T-cell (primary cell): ENCODE measurements around the gene STYXL1. TPM values are rescaled to one million over a fixed set of nuclear protein-coding genes. Genes with fewer than 3 reads are reported as not detected.

Experiments used
- ATAC-seq, 4 experiments: fragments of 200-7000 bp in 3 of 4; fragments of 150-1000 bp in 1 of 4; cut with Tn5 transposase; replicated peaks in 1 of 4; 1 replicate in 3 of 4; 2 replicates in 1 of 4; pipeline ENCODE4 v1.10.0; 2021; ENCODE audit warnings: moderate library complexity in 3 of 4, mild to moderate bottlenecking in 2 of 4, moderate number of reproducible peaks in 1 of 4
- CTCF ChIA-PET, 2 donors: fragments of 300-600 bp; sonication (Branson Sonifier 250); formaldehyde crosslinking; loops; one replicate each; lab custom pipeline; 2022; ENCODE audit warnings: antibody characterized with exemption in 2 of 2; lab: Charles Lee
- POLR2A ChIA-PET, 2 donors: fragments of 300-600 bp; sonication (Branson Sonifier 250); formaldehyde crosslinking; loops; one replicate each; lab custom pipeline; 2022; ENCODE audit warnings: antibody characterized with exemption in 2 of 2; lab: Charles Lee
- DNase-seq, 35 experiments: peaks; one replicate each; pipeline versions ENCODE4 v3.0.0 to v3.0.0-alpha.2; 2013 to 2023
- H3K27ac ChIP-seq: one replicate; pipeline ENCODE4 v1.5.1; 2013; ENCODE audit warnings: low read length
- H3K27me3 ChIP-seq, 2 experiments: replicated peaks in 1 of 2; 1 replicate in 1 of 2; 2 replicates in 1 of 2; pipeline versions ENCODE4 v1.6.1 to v1.7.0; 2013; ENCODE audit warnings: low read length in 1 of 2, mixed read lengths in 1 of 2; ENCODE audit not compliant: control insufficient read depth in 2 of 2, insufficient read depth in 2 of 2; ENCODE audit errors: extremely low read depth in 1 of 2
- H3K36me3 ChIP-seq, 2 donors: 1 replicate in 1 of 2; 2 replicates in 1 of 2; pipeline versions ENCODE4 v1.6.1 to v1.7.0; 2013; ENCODE audit warnings: low read length in 1 of 2; ENCODE audit not compliant: control insufficient read depth in 2 of 2, insufficient read depth in 1 of 2; ENCODE audit errors: extremely low read depth in 1 of 2
- H3K4me1 ChIP-seq, 2 experiments: 1 replicate in 1 of 2; 2 replicates in 1 of 2; pipeline versions ENCODE4 v1.6.1 to v1.7.0; 2013; ENCODE audit warnings: low read length in 2 of 2, mixed read lengths in 1 of 2; ENCODE audit not compliant: insufficient read depth in 2 of 2, control insufficient read depth in 1 of 2; ENCODE audit errors: extremely low read depth in 1 of 2
- H3K4me3 ChIP-seq, 2 donors: 1 replicate in 1 of 2; 2 replicates in 1 of 2; pipeline versions ENCODE4 v1.5.1 to v1.7.0; 2013; ENCODE audit warnings: mild to moderate bottlenecking in 2 of 2, low read length in 1 of 2, moderate library complexity in 1 of 2; ENCODE audit not compliant: control insufficient read depth in 1 of 2; ENCODE audit errors: extremely low read depth in 1 of 2
- H3K9me3 ChIP-seq: 2 replicates; pipeline ENCODE4 v1.7.0; 2013
- H3K27ac Mint-ChIP-seq, 2 donors: one replicate each; pipeline ENCODE4 v1.8.0; 2020 to 2021; ENCODE audit warnings: mild to moderate bottlenecking in 2 of 2, mixed read lengths in 2 of 2
- H3K27me3 Mint-ChIP-seq, 2 donors: one replicate each; pipeline ENCODE4 v1.8.0; 2021 to 2022; ENCODE audit warnings: mixed read lengths in 2 of 2
- H3K36me3 Mint-ChIP-seq: one replicate; pipeline ENCODE4 v1.8.0; 2021; ENCODE audit warnings: mixed read lengths
- H3K4me1 Mint-ChIP-seq, 3 donors: one replicate each; pipeline ENCODE4 v1.8.0; 2020 to 2022; ENCODE audit warnings: mixed read lengths in 3 of 3, mild to moderate bottlenecking in 1 of 3
- H3K4me3 Mint-ChIP-seq, 3 donors: one replicate each; pipeline ENCODE4 v1.8.0; 2020 to 2022; ENCODE audit warnings: mild to moderate bottlenecking in 3 of 3, mixed read lengths in 3 of 3, moderate library complexity in 3 of 3
- H3K9me3 Mint-ChIP-seq, 3 donors: one replicate each; pipeline ENCODE4 v1.8.0; 2020 to 2022; ENCODE audit warnings: mixed read lengths in 3 of 3
- WGBS: methylation state at CpG from one replicate; pipeline ENCODE4 v1.1.5; 2013; ENCODE audit warnings: missing lambda C conversion rate; ENCODE audit not compliant: insufficient coverage; 5-methylcytosine and 5-hydroxymethylcytosine counted together
- total RNA-seq, 35 experiments: library from RNA in 6 of 35; stranded (reverse) in 6 of 35; fragments of 120-200 nt in 1 of 35; gene quantifications; one replicate each; pipeline versions ENCODE4 v1.2.1 to v1.2.4 and lab custom pipeline; 2013 to 2026

Gene STYXL1
- total RNA-seq, 5 donors from 2014 or later (not counting 1 experiment from before 2014, with no cell fraction given): 12.9 to 21.9 (median 18.9) TPM

DNA sequence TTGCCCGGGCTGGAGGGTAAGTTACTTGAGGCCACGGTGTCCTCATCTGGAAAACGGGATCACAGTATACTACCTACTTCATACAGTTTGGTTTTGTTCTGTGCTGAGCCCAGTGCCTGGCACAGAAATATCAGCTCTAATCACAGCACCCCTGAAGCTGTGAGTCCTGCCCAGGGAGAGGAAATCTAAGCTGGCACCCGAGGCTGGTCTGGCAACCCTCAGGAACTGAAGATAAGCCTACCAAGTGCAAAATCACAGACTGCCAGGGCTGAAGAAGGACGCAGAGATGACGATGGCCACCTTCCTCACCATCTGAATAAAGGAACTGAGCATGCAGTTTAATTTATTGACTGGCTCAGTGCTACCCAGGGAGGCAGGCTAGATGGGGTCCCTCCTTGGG, 45.7 kb downstream of the STYXL1 start:
- Histone ChIP-seq H3K4me3 (no peak overlapping the region), H3K9me3 (no peaks in the 10 kb centered on the region), H3K36me3 (peaks cover 10 to 13% of the 10 kb centered on the region in 2 donors), H3K27me3 (no peaks in the 10 kb centered on the region), H3K4me1 (peaks cover 0 to 3% of the 10 kb centered on the region in 2 experiments), H3K27ac (no peak overlapping the region)
- no peaks in the 10 kb centered on the region for H3K27me3 Mint-ChIP-seq
- peaks cover 14% of the 10 kb centered on the region for H3K36me3 Mint-ChIP-seq
- no peak for ATAC-seq
- H3K4me1 Mint-ChIP-seq: peaks cover 7 to 12% (median 10%) of the 10 kb centered on the region in 3 donors
- POLR2A ChIA-PET: no interaction called here
- DNase-seq: no peak
- no peak overlapping the region for H3K27ac Mint-ChIP-seq
- no peaks in the 10 kb centered on the region for H3K9me3 Mint-ChIP-seq
- 100% methylated on average over 1 of the region's 6 CpGs for WGBS
- CTCF ChIA-PET: no interaction called here
- no peak overlapping the region for H3K4me3 Mint-ChIP-seq

DNA sequence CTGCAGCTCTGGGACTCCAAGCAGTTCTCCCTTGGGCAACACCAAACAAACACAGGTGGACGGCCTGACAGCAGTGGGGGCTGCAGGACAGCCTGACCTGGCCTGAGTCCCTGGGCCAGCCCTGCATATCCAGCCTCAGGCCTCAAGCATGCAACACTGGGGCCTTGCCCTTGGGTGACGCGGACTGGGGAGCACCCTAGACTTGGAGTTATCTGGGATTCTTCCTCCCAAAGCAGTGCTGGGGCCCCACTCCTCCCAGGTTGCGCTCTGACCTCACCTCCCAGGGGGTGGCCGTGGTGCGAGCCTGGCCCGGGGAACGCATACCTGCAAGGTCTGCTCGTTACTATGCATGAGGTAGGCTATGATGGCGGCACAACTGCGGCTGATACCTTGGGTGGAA, 47.2 kb downstream of the STYXL1 start:
- no peaks in the 10 kb centered on the region for H3K9me3 ChIP-seq
- H3K27me3 ChIP-seq: no peaks in the 10 kb centered on the region
- H3K36me3 ChIP-seq: peaks cover 10 to 13% of the 10 kb centered on the region in 2 donors
- 97% methylated on average over 11 of the region's 11 CpGs for whole genome bisulfite sequencing
- CTCF ChIA-PET: no interaction called here
- no peak overlapping the region for H3K27ac ChIP-seq
- POLR2A ChIA-PET: no interaction called here
- no peak overlapping the region for H3K4me3 ChIP-seq
- no peaks in the 10 kb centered on the region for H3K27me3 Mint-ChIP-seq
- no peak for ATAC-seq
- DNase-seq: no peak
- H3K27ac Mint-ChIP-seq: no peak overlapping the region
- peaks cover 21% of the 10 kb centered on the region for H3K36me3 Mint-ChIP-seq
- peaks cover 16 to 23% (median 22%) of the 10 kb centered on the region in 3 donors for H3K4me1 Mint-ChIP-seq
- H3K4me1 ChIP-seq: peaks cover 0 to 5% of the 10 kb centered on the region in 2 experiments
- no peaks in the 10 kb centered on the region for H3K9me3 Mint-ChIP-seq
- no peak overlapping the region for H3K4me3 Mint-ChIP-seq

DNA sequence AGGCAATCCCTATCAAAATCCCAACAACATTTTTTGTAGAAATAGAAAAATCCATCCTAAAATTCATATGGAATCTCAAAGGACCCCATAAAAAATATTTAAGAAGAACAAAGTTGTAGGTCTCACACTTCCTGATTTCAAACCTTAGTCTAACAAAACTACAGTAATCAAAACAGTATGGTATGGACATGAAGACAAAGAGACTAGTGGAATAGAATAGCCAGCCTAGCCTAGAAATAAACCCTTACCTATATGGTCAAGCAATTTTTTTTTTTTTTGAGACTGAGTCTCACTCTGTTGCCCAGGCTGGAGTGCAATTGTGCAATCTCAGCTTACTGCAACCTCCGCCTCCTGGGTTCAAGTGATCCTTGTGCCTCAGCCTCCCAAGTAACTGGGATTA, 49.8 kb downstream of the STYXL1 start:
- Histone ChIP-seq H3K27ac (no peak overlapping the region), H3K36me3 (peaks cover 7 to 8% of the 10 kb centered on the region in 2 donors), H3K9me3 (no peaks in the 10 kb centered on the region), H3K27me3 (no peaks in the 10 kb centered on the region), H3K4me1 (peaks cover 2 to 26% of the 10 kb centered on the region in 2 experiments), H3K4me3 (no peak overlapping the region)
- Mint-ChIP-seq H3K4me1 (peaks cover 23 to 32% (median 30%) of the 10 kb centered on the region in 3 donors), H3K27me3 (no peaks in the 10 kb centered on the region), H3K36me3 (peaks cover 10% of the 10 kb centered on the region), H3K9me3 (no peaks in the 10 kb centered on the region), H3K4me3 (no peak overlapping the region), H3K27ac (no peak overlapping the region)
- WGBS: 100% methylated on average over 1 of the region's 1 CpG
- CTCF ChIA-PET: interaction anchor here (1.4 to 1.6 kb wide), 2 partner anchors 22 kb away, joined by 4 to 5 read pairs; no protein-coding TSS in a partner anchor
- DNase-seq (no peak), ATAC-seq (no peak)
- POLR2A ChIA-PET: no interaction called here

DNA sequence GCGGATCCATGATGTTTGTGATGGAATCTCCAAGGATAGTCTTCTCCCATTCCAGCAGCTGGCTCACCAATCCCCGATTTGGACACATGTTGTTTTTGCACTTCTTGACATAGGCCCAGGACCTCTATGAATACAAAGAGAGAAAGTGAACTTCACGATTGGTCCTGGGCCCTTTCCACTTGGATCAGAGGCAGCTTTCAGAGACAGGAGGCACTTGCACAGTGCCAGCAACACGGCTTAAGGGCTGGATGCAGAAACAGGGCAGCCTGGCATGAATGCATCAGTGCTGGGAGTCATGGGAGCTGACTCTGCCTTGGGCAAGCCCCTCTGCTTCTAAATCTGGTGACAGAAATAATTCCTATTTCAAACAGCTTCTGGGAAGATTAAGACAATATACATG, 51.3 kb downstream of the STYXL1 start:
- POLR2A ChIA-PET: no interaction called here
- Mint-ChIP-seq H3K27me3 (no peaks in the 10 kb centered on the region), H3K9me3 (no peaks in the 10 kb centered on the region), H3K4me3 (peak overlapping the region in 1 of 3 donors; percentile 10), H3K4me1 (peaks cover 28 to 34% (median 33%) of the 10 kb centered on the region in 3 donors), H3K27ac (no peak overlapping the region), H3K36me3 (peaks cover 8% of the 10 kb centered on the region)
- DNase-seq (no peak), ATAC-seq (no peak)
- peaks cover 2 to 28% of the 10 kb centered on the region in 2 experiments for H3K4me1 ChIP-seq
- peaks cover 3 to 8% of the 10 kb centered on the region in 2 donors for H3K36me3 ChIP-seq
- no peak overlapping the region for H3K4me3 ChIP-seq
- no peaks in the 10 kb centered on the region for H3K27me3 ChIP-seq
- 80% methylated on average over 3 of the region's 4 CpGs for WGBS
- no peaks in the 10 kb centered on the region for H3K9me3 ChIP-seq
- CTCF ChIA-PET: interaction anchor here (1.4 to 1.6 kb wide), 2 partner anchors 23 to 24 kb away, joined by 4 to 5 read pairs; no protein-coding TSS in a partner anchor
- H3K27ac ChIP-seq: no peak overlapping the region

DNA sequence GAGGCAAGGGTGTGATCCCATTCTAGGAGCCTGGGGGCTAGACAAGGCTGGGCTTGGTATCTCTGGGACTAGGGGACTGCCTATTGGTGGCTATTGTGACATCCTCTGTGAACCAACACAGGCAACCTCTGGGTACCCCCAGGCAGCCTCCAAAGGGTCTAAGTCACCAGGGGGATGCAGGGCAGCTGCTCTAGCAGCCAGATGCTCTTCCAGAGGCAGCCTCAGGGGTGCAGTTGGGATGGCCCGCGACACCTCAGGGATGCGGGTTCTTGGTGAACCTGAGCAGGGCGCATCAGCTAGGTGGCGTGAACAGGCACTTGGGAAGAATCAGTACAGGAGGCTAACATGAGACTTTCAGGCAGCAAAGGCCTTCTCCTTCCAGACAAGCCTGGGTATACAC, 51.8 kb downstream of the STYXL1 start:
- Histone ChIP-seq H3K36me3 (peaks cover 3 to 6% of the 10 kb centered on the region in 2 donors), H3K27me3 (no peaks in the 10 kb centered on the region), H3K4me3 (no peak overlapping the region), H3K9me3 (no peaks in the 10 kb centered on the region), H3K4me1 (peaks cover 2 to 28% of the 10 kb centered on the region in 2 experiments), H3K27ac (no peak overlapping the region)
- ChIA-PET CTCF (no interaction called here), POLR2A (no interaction called here)
- H3K27ac Mint-ChIP-seq: no peak overlapping the region
- H3K4me1 Mint-ChIP-seq: peaks cover 28 to 36% (median 33%) of the 10 kb centered on the region in 3 donors
- no peak for ATAC-seq
- H3K4me3 Mint-ChIP-seq: peak overlapping the region; percentile 6 to 76 (median 21)
- H3K27me3 Mint-ChIP-seq: no peaks in the 10 kb centered on the region
- peaks cover 8% of the 10 kb centered on the region for H3K36me3 Mint-ChIP-seq
- no peaks in the 10 kb centered on the region for H3K9me3 Mint-ChIP-seq
- WGBS: 96% methylated on average over 5 of the region's 5 CpGs
- no peak for DNase-seq

DNA sequence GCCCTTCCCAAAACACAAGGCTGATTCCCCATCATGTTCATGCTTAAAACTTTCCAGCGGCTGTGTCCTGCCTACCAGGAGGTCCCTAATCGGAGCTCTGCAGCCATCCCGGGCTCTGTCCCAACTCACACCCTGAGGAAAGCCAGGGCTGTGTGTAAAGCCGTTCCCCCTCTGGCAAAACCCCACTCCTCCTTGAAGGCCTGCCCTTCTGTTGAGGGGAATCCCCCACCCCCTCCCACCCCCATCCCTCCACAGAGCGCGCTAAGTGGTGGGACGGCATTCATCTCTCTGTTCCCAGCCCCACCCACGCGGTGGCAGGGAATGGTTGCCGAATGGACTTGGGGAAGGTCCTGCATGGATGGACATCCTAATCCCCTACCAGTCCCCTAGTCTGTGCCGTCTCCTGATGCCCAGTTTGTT, 52.7 kb downstream of the STYXL1 start:
- no peak overlapping the region for H3K27ac ChIP-seq

More for the DNA sequence above, 52.7 kb downstream of the STYXL1 start:
- peaks cover 2 to 29% of the 10 kb centered on the region in 2 experiments for H3K4me1 ChIP-seq
- Mint-ChIP-seq H3K4me1 (peaks cover 28 to 43% (median 39%) of the 10 kb centered on the region in 3 donors), H3K27ac (no peak overlapping the region), H3K36me3 (peaks cover 8% of the 10 kb centered on the region), H3K9me3 (no peaks in the 10 kb centered on the region), H3K4me3 (peak overlapping the region; percentile 67 to 76 (median 74)), H3K27me3 (no peaks in the 10 kb centered on the region)
- CTCF ChIA-PET: no interaction called here
- H3K36me3 ChIP-seq: no peaks in the 10 kb centered on the region
- H3K27me3 ChIP-seq: no peaks in the 10 kb centered on the region
- no peaks in the 10 kb centered on the region for H3K9me3 ChIP-seq
- 100% methylated on average over 2 of the region's 11 CpGs for WGBS
- ATAC-seq (no peak), DNase-seq (no peak)
- peak overlapping the region; percentile 51 to 97 for H3K4me3 ChIP-seq
- POLR2A ChIA-PET: no interaction called here
